AG09319 (cell line): ENCODE data around the gene GSK3B.

Experiments used
- DNase-seq: peaks from one replicate; pipeline ENCODE4 v3.0.0-alpha.2; 2010; ENCODE audit warnings: low read depth; ENCODE audit errors: extremely low read depth
- CTCF ChIP-seq: IDR thresholded peaks from 2 replicates; pipeline ENCODE4 v1.5.1; 2011; ENCODE audit warnings: low read depth, mild to moderate bottlenecking, inconsistent platforms, low read length, moderate library complexity

The GSK3B gene

GRCh38 chr3:120047686-120048085, 46.6 kb downstream of the GSK3B start:
- DNase-seq = no peak
- TF ChIP-seq CTCF = no peak

DNA sequence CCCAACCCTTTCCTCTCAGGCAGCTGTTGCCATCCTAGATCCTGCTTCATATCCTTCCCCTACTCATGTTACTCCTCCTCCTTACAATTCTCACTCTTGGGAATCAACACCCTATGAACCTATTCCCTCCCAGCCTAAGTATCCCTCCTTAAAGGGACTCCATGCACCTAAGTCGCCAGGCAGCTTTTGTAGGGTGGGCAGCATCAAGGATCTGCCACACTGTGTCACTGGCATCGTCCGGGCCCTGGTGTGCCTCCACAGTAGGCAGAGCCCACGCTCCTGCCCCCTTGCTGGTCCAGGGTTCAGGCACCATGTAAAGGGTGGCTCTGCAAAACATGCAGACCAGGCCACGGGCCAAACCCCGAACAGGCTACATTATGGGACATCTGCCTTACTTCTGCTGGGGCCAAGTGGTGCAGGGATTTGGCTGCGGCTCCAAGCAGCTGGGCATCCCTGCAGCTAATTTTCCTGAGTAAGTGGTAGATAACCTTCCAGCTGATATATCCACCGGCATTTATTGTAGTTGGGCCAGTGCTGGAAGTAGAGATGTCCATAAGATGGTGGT, 53.4 kb downstream of the GSK3B start:
- no peak for DNase-seq
- no peak for TF ChIP-seq CTCF

DNA sequence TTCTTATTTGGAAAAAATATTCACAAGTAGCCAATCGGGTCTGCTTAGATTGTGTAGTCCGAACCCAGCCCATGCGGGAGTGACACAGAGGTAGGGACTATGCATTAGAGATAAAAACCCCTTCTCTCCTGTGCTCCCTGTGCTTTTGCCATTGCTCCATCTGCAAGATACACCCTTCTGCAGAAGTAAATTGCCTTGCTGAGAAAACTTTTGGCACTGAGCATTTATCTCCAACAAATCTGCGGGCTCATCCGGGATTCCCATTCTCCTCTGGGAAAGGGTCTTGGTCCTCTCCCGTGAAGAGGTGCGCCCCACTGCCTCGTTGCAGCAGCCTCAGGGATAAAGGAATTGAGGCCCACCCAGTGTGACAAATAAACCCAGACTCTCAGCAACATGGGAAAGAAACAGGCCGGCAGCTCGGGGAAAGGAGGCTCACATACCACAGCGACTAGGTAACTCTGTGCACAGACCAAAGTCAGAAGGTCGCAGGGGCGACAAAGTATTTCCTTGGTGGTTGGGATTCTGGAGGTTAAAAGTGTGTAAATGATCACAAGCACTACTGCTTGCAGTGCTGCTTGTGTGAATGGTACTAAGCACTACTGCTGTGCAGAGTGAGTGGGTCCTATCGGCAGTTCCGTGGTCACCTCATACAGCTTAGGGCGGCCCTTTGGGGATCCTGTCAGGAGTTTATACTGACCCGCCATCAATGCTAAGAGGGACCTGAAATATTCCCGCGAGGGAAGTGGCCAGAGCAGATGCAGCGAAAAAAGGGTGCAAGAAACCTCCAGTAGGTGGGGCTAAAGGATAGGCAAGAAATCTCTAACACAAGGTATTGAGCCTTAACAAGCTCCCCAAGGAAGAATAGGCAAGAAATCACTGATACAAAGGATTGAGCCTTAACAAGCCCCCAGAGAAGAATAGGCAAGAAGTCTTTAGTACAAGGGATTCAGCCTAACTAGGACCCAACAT, 54.3 kb downstream of the GSK3B start:
- DNase-seq = no peak
- no peak; the same call in 1 of the 2 replicates for TF ChIP-seq CTCF

- no peak for TF ChIP-seq CTCF
- no peak for DNase-seq
Measured at GRCh38 chr3:120033596-120033995, 60.7 kb downstream of the GSK3B start.

DNA sequence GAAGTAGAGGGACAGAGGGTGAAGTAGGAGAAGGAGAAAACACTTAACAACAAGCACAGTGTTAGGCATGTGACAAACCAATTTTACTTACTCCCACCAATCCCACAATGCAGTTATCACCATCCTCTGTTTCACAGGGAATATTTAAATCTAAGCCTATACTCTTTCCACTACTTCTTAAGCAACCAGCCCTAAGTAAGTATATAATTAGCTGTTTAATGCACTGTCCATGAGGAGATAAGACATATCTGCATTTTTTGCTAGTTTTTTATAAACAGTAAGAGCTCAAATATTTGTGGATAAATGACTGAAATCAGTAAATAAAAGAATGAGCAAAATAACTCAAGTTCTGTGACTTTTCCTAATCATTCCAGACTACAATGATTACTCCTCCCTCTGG, 62.7 kb downstream of the GSK3B start:
- no peak for TF ChIP-seq CTCF
- no peak for DNase-seq

DNA sequence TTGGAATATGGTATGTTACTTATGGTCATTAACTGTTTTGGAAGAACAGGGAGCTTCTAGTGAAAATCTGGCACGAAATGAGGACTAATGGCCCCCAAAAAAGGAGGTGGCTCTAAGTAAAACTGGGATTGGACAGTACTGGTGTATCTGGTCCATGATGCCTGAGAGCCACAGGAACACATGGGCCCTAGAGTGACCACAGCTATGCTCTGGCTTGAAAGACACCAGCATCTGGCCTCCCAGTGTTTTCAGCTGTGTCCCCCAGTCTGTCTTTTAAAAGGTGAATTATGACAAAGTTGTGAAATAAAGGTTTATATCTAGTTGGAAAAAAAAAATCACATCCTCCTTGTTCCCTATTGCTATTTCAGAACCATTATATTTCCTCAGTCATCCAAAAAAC, 64.5 kb downstream of the GSK3B start:
- no peak for TF ChIP-seq CTCF
- no peak for DNase-seq
